Retina (tissue), 1 donor: ENCODE results near the gene FOXM1.
A peak's percentile ranks its signal among the peaks of the same experiment; 100 is the strongest.

Experiments
- DNase-seq: peaks from one replicate; pipeline ENCODE4 v3.0.0-alpha.2; 2016

FOXM1 gene, protein sequence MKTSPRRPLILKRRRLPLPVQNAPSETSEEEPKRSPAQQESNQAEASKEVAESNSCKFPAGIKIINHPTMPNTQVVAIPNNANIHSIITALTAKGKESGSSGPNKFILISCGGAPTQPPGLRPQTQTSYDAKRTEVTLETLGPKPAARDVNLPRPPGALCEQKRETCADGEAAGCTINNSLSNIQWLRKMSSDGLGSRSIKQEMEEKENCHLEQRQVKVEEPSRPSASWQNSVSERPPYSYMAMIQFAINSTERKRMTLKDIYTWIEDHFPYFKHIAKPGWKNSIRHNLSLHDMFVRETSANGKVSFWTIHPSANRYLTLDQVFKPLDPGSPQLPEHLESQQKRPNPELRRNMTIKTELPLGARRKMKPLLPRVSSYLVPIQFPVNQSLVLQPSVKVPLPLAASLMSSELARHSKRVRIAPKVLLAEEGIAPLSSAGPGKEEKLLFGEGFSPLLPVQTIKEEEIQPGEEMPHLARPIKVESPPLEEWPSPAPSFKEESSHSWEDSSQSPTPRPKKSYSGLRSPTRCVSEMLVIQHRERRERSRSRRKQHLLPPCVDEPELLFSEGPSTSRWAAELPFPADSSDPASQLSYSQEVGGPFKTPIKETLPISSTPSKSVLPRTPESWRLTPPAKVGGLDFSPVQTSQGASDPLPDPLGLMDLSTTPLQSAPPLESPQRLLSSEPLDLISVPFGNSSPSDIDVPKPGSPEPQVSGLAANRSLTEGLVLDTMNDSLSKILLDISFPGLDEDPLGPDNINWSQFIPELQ

DNA sequence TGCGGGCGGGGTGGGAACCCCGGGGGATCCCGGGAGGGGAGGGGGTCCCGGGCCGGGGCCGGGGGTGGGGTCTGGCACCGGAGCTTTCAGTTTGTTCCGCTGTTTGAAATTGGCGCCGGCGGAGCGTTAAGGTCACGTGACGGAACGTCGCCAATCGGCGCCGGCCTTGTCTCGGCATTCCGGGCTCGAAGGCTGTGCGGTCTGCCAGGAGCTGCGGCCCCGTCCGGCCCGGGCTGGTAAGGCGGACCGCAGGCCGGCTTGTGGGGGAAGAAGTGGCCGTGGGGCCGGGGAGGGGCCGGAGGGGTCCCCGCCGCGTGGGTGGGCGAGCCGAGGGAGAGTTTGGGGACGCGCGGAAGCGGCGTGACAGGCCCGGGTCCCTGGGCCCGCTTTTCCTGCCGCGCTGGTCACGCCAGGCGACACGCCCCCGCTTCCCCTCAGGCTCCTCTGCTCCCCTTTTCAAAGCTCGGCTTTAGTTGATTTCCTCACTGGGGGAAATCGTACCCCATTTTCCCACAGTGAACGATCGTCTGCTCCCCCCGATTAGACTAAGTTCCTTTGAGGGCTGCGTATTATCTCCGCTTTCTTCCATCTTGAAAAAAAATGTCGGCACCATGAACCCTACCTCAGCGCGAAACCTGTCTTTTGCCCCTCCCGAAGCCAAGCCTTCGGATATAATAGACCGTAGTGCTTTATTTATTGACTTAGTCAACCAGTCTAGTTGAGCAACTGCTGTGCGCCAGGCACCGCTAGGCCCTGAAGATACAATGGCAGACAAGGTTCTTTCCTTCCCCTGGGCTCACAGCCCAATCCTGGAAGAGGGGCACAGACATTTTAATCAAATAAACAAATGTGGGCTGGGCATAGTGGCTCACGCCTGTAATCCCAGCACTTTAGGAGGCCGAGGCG lies at the start of gene FOXM1, which contains the start of gene RHNO1:
Gene FOXM1, minus strand, starts transcription at position 128 of the 906 bp plus-strand sequence. CDS start 2,696 bp downstream, outside the sequence.
Gene RHNO1, plus strand, starts transcription at position 177 of the 906 bp plus-strand sequence. CDS start 8,144 bp downstream, outside the sequence.
- DNase-seq, result peak; percentile 91

DNA sequence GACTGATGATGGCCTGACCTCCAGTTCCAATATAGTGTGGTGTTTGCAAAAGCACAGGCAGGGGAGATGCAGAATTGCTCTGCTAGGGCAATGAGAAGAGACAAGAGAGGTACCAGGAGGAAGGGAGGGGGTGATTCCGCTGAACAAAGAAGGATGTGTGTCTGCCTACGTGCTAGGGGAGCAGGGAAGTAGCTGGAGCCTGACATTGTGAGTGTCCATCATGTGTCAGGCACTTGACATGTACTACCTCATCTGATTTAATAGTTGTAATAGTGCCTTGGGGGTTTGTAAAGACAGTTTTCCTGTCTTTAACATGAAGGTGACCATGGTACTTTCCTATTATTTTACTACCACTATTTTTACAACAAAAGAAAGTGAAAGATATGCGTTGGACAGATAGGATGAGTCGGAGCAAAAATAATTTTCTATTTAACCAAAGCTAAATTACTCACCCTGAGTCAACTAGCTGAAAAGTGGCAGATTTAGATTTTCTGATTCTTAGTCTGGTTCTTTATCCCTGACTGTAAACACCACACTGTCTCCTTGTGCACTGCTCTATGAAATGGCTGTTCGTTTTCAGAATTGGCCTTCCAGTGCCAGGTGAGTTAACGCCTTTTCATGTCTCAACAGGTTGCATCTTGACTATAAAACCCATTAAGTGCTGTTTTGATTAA lies 48.5 kb upstream of the FOXM1 start:
- no peak for DNase-seq

DNA sequence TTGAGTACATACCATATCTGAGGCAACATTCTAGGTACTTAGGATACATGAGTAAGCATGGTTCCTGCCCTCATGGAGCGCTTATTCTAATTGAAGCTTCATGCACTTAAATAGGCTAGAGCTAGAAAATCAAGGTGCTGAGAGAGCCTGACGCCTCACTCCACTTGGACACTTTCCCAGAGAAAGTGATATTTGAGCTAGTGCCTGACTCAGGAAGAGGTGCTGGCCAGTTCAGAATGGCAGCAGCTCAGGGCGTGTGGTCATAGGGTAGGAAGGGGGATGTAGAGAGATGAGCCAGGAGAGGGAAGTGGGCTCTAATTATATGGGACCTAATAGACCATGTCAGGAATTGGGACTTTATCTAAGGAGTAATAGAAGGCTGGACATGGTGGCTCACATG lies 47.0 kb upstream of the FOXM1 start:
- DNase-seq, result no peak

DNA sequence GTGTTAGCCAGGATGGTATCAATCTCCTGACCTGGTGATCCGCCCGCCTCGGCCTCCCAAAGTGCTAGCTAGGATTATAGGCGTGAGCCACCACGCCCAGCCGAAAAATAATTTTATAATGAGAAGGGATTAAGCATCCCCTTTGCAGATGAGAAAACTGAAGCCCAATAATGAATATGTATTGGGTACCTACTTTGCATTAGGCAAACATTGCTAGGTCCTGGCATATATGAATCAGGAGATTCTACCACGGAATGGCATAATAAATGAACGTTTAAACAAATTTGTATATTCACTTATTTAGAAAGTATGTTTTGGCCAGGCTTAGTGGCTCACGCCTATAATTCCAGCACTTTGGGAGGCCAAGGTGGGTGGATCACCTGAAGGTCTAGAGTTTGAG lies 46.1 kb upstream of the FOXM1 start:
- DNase-seq, result no peak

DNA sequence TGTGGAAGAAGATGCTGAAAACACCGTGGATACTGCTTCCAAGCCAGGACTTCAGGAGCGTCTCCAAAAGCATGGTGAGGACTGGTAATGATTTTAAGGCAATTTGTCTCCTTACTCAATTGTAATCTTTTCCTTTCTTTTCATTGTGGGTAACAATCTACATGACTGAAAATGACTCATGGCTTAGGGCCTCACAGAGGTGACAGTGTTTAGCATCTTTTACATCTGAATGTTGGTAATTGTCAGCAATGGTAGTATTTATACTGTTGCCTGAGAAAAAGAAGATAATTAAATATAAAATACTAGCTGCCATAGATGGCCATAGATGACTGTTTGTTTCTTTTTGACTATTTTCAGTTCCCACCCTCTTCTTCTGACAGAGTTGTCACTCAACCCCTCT lies 45.4 kb upstream of the FOXM1 start:
- no peak for DNase-seq

DNA sequence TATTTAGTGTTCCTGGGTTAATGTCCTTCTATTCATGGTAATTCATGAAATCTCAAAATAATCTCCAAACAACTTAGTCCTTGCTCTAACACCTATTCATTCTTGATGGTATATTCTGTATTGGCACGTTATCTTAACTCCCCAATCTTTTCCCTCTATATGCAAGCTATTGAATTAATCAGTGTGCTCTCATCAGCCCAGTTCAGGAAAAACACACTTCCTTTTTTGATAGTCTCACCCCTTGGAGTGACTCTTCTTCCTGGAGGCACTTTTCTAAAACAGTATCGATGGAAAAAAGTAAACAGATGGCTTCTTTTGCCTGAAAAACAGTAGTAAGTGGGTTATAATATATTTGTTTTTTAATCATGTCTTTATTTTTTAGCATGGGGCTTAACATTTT lies 42.3 kb upstream of the FOXM1 start:
- DNase-seq, result no peak

DNA sequence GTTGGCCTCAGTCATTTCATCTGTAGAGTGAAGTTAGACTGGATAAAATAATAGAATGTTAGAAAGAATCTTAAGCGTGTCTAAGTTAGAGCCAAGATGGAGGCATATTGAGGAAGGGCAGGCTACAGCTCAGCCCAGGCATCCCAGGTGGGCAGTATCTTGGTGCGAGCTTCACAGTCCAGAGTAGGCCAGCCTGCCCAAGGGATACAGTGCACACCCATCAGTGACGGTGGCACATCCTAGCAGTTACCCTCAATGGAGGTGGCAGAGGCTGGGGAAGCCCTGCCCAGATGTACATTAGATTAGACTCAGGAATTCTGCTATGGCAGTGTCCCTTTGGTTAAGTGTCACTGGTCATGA lies 35.2 kb upstream of the FOXM1 start:
- DNase-seq, result no peak

DNA sequence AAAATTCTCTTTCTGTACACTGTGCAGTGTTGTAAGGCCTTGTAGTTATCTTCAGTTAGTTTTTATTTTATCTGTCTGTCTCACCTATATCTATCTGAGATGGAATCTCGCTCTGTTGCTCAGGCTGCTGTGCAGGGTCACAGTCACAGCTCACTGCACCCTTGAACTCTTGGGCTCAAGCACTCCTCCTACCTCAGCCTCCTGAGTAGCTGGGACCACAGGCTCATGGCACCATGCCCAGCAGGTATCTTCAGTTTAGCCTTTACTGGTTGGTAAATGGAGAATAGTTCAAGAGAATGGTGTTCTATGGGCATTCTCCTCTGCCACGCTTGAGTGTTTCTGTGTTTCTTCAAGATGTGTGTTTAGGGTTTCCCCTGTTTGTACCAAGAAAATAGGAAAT lies 27.3 kb upstream of the FOXM1 start:
- DNase-seq, result no peak

DNA sequence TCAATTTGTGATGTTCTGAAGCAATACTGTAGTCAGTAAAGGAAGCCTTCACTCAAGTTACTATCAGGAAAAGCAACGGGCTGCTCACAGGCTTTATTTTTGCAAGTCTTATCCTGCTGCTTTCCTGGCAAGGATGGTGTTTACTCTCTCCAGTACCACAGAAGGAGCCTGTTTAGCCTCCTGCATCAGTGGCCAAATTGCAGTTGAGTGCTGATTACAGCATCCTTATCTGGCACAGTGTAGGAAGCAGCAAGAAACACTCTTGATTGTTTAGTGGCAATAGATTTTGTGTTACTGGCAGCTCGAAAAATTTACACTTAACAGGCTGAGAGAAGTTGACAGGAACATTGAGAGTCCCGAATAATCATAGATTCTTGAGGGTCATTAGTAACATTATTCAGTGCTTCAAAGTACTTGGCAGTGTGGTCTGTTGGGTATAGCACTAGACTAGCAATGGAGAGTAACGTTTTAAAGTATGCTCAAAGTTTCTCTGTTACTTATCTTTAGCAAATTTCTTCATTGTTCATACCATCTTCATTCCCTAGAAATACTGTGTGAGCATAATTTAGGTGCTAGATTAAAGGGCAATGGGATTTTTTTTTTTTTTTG lies 25.4 kb upstream of the FOXM1 start:
- DNase-seq, result no peak

DNA sequence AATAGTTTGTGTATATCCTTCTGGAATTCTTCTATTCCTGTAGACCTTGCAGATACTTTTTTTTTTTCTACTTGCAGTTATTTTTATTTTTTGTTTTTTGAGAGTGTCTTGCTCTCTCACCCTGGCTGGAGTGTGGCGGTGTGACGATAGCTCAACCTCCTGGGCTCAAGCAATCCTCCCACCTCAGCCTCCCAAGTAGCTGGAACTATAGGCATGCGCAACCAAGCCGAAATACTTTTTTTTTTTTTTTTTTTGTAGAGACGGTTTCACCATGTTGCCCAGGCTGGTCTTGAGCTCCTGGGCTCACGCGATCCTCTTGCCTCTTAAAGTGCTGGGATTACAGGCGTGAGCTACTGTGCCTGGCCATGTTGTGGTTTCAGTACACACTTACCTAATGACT lies 23.7 kb upstream of the FOXM1 start:
- no peak for DNase-seq

DNA sequence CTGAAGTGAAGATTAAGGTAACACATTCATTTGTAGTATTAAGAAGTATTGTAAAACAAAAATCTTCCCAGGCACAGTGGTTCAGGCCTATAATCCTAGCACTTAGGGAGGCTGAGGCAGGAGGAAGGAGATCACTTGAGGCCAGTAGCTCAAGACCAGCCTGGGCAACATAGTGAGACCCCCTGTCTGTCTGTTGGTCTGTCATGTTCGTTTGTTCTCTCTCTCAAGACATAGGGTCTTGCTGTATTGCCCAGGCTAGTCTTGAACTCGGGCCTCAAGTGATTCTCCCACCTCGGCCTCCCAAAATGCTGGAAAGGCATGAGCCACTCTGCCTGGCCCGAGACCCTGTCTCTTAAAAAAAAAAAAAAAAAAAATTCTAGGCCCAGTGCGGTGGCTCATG lies 20.4 kb upstream of the FOXM1 start:
- DNase-seq, result no peak

DNA sequence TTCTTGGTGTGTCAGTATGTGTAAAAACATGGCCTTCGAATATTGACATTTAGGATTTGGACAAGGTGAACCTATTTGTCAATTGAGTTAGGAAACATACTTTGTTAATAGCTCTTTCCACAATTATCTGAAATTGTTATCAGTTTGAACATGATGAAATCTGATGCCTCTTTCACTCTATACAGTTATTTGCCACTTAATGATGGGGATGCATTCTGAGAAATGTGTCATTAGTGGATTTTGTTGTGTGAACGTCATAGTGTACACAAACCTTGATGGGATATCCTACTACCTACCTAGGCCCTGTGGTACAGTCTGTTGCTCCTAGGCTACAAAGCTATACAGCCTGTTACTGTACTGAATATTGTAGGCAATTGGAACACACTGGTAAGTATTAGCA lies 18.5 kb upstream of the FOXM1 start:
- DNase-seq, result no peak

DNA sequence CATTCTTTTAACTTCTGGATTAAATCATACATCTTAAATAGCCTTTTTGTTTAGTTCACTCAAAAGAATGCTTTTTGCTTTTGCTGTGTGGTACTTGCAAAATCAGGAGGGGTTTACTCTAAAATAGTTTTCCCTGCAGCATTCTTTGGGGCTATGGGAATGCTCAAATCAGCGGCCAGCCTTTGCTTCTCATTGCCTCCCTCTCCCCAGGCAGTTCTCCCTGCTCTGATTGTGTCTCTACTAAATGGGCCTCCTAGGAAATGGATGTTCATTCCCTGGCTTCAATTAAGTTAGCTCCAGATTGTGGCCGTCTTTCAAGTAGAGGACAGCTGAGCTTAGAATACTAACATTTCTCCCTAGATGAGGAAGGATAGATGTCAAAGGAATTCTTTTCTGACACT lies 18.1 kb upstream of the FOXM1 start:
- no peak for DNase-seq

DNA sequence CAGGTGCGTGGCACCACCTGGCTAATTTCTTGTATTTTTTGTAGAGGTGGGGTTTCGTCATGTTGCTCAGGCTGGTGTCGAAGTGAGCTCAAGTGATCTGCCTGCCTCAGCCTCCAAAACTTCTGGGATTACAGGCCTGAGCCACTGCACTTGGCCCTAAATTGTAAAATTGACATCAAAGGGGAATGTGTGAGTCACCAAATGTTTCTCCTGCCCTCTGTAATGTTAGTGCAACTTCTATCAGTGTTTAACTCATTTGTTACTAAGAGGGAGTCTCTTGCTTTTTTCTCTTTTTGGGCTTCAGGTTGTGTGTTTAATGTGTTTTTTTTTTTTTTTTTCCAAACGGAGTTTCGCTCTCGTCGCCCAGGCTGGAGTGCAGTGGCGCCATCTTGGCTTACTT lies 16.0 kb upstream of the FOXM1 start:
- no peak for DNase-seq

DNA sequence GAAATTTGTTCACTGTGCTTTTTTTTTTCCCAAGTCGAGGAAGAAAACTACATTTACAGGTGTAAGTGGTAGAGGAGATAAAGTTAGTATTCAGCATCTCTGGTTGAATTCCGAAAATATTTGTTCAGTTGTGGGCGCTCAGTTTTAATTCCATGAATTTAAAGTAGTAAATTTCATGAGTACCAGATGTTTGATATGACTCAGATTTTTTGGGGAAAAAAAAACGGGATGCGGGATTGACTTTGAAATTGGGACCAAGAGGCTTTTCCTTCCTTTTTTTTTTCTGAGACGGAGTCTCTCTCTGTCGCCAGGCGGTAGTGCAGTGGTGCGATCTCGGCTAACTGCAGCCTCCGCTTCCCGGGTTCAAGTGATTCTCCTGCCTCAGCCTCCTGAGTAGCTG lies 15.3 kb upstream of the FOXM1 start:
- DNase-seq, result no peak

DNA sequence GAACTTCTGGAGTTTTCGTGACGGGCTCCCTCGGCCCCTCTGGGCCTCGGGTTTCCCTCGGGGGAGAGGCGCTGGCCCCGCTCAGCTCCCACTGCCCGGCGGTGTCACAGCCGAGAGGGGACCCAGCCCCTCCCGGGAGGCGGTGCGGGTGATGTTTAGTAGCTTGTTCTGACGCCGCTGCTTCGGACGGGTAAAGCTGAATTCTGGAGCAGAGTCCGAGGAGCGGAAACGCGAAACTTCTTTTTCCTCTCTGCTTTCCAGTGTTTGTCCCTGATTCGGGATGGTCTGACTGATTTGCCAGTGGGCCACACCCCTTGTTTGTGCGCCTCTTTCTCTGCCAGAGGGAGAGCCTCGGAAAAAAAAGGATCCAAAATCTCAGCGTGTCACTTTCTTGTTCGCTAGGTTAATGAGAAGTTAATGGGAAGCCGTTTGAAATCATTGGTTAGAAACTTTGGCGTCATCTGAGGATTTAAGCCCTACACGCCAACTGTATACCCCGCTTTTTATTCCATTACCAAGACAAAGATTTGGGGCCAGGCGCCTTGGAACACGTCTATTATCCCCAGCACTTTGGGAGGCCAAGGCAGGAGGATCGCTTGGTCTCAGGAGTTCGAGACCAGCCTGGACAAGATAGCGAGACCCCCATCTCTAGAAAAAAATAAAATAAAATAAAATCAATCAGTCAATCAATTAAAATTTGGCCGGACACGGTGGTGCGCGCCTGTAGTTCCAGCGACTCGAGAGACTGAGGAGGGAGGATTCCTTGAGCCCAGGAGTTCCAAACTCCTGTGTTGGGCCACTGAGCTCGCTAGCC lies 14.5 kb upstream of the FOXM1 start:
- no peak for DNase-seq

DNA sequence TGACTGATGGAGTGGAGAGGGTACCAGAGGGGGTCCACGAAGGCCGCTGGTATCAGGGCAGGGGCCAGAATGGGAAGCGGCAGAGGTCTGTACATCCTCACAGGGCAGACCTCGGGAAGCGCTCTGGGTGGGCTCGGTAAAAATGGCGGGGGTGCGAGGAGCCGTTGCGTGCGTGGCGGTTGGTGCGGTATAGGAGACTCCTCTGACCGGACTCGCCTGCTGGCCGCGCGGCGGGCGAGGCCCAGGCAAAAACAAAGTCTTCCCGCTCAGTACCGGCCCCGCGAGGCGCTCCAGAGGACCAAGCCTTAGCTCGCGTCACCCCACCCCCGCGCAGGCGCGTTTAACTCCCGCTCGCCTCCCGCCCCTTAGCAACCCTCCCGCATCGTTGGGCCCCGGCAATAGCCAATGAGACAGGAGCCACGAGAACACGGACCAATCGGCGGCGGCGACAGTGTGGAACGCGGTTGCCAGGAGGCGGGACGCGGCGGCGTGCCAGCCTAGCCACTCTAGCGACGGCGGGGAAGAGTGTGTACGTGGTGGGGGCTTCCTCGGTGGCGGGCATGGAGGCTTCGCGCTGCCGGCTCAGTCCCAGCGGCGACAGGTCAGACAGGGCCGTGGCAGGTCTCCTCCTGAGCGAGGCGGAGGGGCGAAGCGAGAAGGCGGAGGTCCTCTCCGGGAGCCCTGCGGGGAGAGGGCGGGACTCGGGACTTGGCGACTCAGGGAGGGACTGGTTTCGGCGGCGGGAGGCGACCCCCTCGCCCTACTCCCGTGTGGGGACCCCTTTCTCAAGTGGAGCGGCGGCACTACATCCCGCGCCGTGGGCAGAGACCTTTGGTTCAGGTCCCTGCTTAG lies 13.6 kb upstream of the FOXM1 start, which contains the start of gene TULP3:
Gene TULP3, plus strand, starts transcription at position 504 of the 852 bp plus-strand sequence. Its CDS starts 57 bp downstream, at position 561.
- peak; percentile 98 for DNase-seq

DNA sequence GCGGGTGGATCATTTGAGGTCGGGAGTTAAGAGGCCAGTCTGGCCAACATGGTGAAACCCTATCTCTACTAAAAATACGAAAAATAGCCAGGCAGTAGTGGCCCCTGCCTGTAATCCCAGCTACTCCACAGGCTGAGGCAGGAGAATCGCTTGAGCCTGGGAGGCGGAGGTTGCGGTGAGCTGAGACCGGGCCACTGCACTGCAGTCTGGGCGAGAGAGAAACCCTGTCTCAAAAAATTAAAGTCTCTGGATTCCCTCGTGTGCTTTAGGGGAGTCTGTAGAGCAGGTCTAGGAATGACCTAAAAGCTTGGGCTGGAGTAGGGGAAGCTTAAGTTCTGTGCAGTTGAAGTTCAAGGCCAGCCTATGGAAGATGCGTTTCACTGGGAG lies 13.0 kb upstream of the FOXM1 start:
- DNase-seq, result no peak

DNA sequence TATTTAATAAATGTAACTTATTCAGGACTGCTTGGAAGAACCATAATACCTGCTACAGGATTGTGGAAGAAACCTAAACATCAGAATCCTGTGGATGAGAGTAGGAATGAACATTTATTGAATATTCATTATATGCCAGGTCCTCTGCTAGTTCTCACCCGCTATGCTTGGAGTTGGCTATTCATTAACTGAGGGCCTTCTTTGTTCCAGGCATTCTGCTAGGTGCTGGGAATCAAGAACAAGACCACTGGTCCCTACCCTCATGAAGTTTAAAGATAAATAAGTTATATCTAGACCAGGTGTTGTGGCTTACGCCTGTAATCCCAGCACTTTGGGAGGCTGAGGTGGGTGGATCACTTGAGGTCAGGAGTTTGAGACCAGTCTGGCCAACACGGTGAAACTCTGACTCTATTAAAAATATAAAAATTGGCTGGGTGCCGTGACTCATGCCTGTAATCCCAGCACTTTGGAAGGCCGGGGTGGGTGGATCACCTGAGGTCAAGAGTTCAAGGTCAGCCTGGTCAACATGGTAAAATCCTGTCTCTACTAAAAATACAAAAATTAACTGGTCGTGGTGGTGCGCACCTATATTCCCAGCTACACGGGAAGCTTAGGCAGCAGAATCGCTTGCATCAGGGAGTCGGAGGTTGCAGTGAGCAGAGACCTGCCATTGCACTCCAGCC lies 9.9 kb upstream of the FOXM1 start:
- no peak for DNase-seq

DNA sequence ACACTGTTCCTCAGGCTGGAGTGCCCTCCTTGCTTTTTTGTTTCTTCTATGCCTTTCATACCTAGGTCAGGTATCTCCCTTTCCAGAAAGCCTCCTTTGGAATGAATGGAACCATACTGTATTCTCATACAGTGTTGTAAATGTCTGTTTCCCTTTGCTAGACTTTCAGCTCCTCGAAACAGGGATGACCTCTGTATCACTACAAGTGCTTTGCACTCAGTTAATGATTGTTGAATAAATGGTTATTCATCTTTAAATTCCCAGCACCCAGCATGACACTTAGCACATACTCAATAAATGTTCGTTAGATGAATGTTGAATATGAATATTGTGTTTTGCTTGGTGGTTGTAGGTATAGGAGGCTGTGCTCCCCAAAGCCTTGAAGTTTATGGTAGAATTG lies 7.8 kb upstream of the FOXM1 start:
- DNase-seq, result no peak
